ENCODE measurements around the gene KCNQ1.

KCNQ1 gene

DNA sequence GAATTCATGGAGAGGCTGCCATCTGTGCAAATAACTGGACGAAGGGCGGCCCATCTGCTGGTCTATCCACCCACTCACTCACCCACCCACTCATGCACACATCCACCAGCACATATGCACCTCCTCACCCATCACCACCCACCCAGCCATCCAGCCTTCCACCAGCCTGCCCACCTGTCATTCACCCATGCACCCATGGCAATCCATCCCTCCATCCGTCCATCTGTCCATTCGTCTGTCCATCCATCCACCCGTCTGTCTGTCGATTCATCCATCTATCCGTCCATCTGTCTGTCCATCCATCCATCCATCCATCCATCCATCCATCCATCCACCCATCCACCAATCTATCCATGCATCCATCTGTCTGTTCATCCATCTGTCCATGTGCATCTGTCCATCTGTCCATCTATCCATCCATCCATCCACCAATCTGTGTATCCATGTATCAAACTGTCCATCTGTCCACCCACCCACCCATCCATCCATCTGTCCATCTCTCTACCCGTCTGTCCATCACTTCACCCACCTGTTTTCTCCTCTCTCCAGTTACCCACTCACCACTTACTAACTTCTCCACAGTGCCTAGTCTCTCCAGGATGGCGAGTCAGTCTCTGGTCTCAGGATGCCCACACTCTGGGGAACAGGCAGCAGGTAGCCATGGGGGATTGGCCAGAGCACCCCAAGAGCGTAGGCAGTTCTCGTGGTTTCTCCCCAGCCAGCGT, 9.4 kb upstream of the KCNQ1 start:
- TF ChIP-seq, protein P1, sequence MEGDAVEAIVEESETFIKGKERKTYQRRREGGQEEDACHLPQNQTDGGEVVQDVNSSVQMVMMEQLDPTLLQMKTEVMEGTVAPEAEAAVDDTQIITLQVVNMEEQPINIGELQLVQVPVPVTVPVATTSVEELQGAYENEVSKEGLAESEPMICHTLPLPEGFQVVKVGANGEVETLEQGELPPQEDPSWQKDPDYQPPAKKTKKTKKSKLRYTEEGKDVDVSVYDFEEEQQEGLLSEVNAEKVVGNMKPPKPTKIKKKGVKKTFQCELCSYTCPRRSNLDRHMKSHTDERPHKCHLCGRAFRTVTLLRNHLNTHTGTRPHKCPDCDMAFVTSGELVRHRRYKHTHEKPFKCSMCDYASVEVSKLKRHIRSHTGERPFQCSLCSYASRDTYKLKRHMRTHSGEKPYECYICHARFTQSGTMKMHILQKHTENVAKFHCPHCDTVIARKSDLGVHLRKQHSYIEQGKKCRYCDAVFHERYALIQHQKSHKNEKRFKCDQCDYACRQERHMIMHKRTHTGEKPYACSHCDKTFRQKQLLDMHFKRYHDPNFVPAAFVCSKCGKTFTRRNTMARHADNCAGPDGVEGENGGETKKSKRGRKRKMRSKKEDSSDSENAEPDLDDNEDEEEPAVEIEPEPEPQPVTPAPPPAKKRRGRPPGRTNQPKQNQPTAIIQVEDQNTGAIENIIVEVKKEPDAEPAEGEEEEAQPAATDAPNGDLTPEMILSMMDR (conservative IDR thresholded peaks at IDR 0.05), result no peak
- no peak overlapping the region for H3K27ac ChIP-seq

DNA sequence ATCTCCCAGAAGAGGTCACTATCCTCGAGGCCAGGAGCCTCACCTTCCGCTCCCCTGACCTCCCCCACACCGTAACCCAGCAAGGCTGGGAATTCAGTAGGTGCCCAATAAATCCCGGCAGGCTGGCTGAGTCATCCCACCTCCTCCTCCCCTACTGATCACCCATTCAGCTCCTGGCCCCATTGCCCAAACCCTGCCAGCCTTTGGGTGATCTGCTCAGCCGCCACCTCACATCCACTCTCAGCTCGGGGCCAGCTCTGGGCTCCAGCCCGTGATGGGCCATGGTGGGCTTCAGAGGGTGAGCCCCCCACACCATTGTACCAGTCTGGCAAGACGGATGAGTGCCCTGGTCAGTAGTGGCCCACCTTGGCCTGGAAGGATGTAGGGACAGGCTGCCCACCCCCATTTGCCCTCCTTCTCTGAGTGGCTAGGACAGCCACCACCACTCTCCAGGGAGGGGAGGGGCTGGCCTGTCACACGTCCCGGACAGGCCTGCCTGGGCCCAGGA, 8.7 kb upstream of the KCNQ1 start:
- TF ChIP-seq, protein P1 (conservative IDR thresholded peaks at IDR 0.05), result no peak

DNA sequence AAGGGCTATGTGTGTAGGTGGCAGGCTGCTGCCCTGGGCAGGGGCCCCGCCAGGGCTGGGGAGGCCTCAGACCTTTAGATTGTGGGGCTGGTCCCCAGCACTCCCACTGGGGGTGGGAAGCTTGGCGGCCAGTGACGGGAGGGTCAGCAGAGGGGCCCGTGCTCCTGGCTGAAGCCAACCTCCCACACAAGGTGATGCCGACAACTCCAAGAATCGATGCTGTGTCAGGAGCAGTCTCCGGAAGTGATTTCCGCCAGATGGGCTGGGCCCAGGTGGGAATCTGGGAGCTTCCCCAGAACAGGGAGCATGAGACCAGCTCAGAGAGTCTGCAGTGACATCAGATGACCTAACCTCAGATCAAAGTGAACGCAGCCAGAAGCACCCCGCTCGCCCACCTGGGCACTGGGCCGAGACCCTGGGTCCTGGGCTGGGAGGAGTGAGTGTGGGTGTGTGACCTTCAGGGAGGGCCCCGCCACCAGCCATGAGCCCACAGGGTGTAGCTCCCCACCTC, 8.2 kb upstream of the KCNQ1 start:
- no peak overlapping the region for H3K27ac ChIP-seq
- TF ChIP-seq, protein P1 (conservative IDR thresholded peaks at IDR 0.05), result no peak

More for the DNA sequence above, 8.7 kb upstream of the KCNQ1 start:
- no peak overlapping the region for H3K27ac ChIP-seq

DNA sequence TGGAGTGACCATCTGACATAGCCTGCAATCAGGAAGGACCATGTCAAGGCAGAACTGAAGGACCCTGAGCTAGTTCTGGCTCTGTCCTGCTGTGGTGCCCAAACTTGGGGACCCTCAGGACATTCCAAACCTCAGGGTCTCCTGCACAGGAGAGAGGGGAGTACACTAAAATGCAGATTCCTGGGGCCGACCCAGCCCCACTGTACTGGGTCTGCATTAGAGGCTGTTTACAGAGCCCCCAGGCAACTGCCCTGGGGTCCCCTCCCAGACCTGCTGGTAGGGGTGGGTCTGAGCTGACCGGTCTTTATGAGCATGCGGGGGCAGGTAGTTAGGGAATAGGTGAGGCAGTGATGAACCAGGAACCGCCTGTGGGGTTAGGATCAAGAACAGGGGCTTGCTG, 7.3 kb upstream of the KCNQ1 start:
- TF ChIP-seq, protein P1 (conservative IDR thresholded peaks at IDR 0.05), result no peak

DNA sequence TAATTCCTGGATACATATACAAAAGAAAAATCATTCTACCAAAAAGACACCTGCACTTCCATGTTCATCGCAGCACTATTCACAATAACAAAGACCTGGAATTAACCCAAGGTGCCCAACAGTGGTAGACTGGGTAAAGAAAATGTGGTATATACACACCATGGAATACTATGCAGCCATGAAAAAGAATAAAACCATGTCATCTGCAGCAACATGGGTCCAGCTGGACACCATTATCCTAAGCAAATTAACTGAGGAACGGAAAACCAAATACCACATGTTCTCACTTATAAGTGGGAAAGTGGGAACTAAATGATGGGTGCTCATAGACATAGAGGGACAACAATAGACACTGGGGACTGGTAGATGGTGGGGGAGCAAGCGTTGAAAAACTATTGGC, 5.0 kb upstream of the KCNQ1 start:
- H3K27ac ChIP-seq, result no peak overlapping the region
- TF ChIP-seq, protein P1 (conservative IDR thresholded peaks at IDR 0.05), result no peak

More for the DNA sequence above, 7.3 kb upstream of the KCNQ1 start:
- H3K27ac ChIP-seq, result no peak overlapping the region

DNA sequence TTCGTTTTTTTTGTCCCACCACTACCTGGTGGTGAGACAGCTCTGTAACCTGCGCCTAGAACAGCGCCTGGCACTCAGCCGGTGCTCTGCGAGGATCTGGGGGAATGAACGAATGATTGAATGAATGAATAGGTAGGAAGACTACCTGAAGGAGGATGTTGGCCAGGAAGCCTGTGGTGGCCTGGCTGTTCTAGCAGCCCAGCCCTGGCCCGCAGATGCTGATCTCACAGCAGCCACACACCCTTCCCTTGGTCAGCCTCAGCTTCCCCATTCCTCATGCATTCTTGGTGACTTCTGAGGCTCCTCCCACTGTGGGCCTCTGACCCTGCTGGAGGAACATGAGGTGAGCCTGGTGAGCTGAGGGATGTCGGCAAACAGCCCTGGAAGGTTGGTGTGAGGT, 4.2 kb upstream of the KCNQ1 start:
- H3K27ac ChIP-seq, result no peak overlapping the region
- TF ChIP-seq, protein P1 (conservative IDR thresholded peaks at IDR 0.05), result no peak

DNA sequence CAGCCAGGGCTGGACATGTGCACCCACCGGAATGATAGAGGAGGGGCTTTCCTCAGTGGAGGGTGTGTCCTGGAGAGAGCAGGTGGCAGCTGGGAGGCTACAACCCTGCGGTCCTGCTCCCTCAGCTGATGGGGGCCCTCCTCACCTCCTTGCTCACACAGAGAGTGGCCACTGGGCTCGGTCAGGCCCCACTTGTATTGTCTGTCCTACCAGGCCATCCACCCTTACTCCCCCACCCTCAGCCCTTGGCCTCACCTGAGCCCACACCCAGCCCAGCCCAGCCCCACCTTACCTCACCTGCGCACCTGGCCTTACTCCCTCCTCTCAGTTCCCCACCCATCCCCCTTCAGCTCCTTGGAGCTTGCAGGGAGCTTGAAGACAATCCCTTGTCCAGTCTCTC, 3.6 kb upstream of the KCNQ1 start:
- TF ChIP-seq, protein P1 (conservative IDR thresholded peaks at IDR 0.05), result no peak
- H3K27ac ChIP-seq, result no peak overlapping the region

Measured in VCaP (cell line).